Neural cell (in vitro differentiated cells): ENCODE measurements around the gene TRIM29. TPM values are rescaled to one million over a fixed set of nuclear protein-coding genes. Genes with fewer than 3 reads are reported as not detected.

Experiments used
- H2AFZ ChIP-seq: fragments of 200-600, 300-800 bp; sonication (generic), shearing (Covaris generic); 2 replicates; pipeline ENCODE4 v1.6.0; 2014; ENCODE audit warnings: low read depth, mild to moderate bottlenecking, antibody characterized with exemption, low read length, moderate library complexity
- H3F3A ChIP-seq: fragments of 200-600 bp; shearing (Covaris generic); 2 replicates; pipeline ENCODE4 v1.6.1; 2016; ENCODE audit warnings: mild to moderate bottlenecking, moderate library complexity, mixed read lengths, antibody characterized with exemption, low read length; ENCODE audit not compliant: insufficient read depth, poor library complexity, severe bottlenecking
- H3K27ac ChIP-seq: fragments of 200-600, 300-800 bp; sonication (generic), shearing (Covaris generic); 2 replicates; pipeline ENCODE4 v1.5.1; 2014; ENCODE audit warnings: mild to moderate bottlenecking, low read length, moderate library complexity
- H3K27me3 ChIP-seq: fragments of 300-800, 200-600 bp; sonication (generic), shearing (Covaris generic); 2 replicates; pipeline ENCODE4 v1.6.0; 2014; ENCODE audit warnings: mild to moderate bottlenecking, low read depth, low read length, moderate library complexity; ENCODE audit not compliant: insufficient read depth
- H3K36me3 ChIP-seq: fragments of 300-800, 200-600 bp; sonication (generic), shearing (Covaris generic); 2 replicates; pipeline ENCODE4 v1.5.1; 2014; ENCODE audit warnings: mild to moderate bottlenecking, antibody characterized with exemption, low read length, moderate library complexity; ENCODE audit not compliant: insufficient read depth
- H3K4me2 ChIP-seq: fragments of 300-800, 200-600 bp; sonication (generic), shearing (Covaris generic); 2 replicates; pipeline ENCODE4 v1.6.0; 2014; ENCODE audit warnings: mild to moderate bottlenecking, low read length
- H3K4me3 ChIP-seq: fragments of 300-800, 200-600 bp; sonication (generic), shearing (Covaris generic); 2 replicates; pipeline ENCODE4 v1.5.1; 2014; ENCODE audit warnings: mild to moderate bottlenecking, low read length, moderate library complexity
- H3K79me2 ChIP-seq: fragments of 200-600 bp; shearing (Covaris generic); replicated peaks from 2 replicates; pipeline ENCODE4 v1.6.0; 2014; ENCODE audit warnings: mild to moderate bottlenecking, low read length, moderate library complexity; ENCODE audit not compliant: insufficient read depth
- H3K9ac ChIP-seq: fragments of 300-800, 200-600 bp; sonication (generic), shearing (Covaris generic); 2 replicates; pipeline ENCODE4 v1.6.1; 2016; ENCODE audit warnings: mild to moderate bottlenecking, low read length, mixed read lengths
- H3K9me2 ChIP-seq: fragments of 200-600 bp; shearing (Covaris generic); 2 replicates; pipeline ENCODE4 v1.6.1; 2016; ENCODE audit warnings: mild to moderate bottlenecking, low read length, mixed read lengths; ENCODE audit not compliant: insufficient read depth
- H3K9me3 ChIP-seq: fragments of 200-600, 300-800 bp; sonication (generic), shearing (Covaris generic); 2 replicates; pipeline ENCODE4 v1.6.1; 2016; ENCODE audit warnings: mild to moderate bottlenecking, mixed run types, low read length, moderate library complexity, mixed read lengths
- H4K20me1 ChIP-seq: fragments of 200-600 bp; shearing (Covaris generic); 2 replicates; pipeline ENCODE4 v1.6.1; 2016; ENCODE audit warnings: mild to moderate bottlenecking, mixed run types; ENCODE audit not compliant: insufficient read depth
- EP300 ChIP-seq: fragments of 450-650 bp; conservative IDR thresholded peaks from 2 replicates; pipeline ENCODE4 v1.6.1; 2014; ENCODE audit warnings: antibody characterized with exemption, mild to moderate bottlenecking, moderate library complexity; ENCODE audit not compliant: poor library complexity, severe bottlenecking
- EZH2 ChIP-seq: fragments of 200-600, 300-800 bp; shearing (Covaris generic), sonication (generic); IDR thresholded peaks from 2 replicates; pipeline ENCODE4 v1.6.1; 2014; ENCODE audit warnings: antibody characterized with exemption, low read length, borderline replicate concordance, mild to moderate bottlenecking; ENCODE audit not compliant: insufficient read depth, poor library complexity, severe bottlenecking
- MXI1 ChIP-seq: fragments of 450-650 bp; conservative IDR thresholded peaks from 2 replicates; pipeline ENCODE4 v1.6.1; 2014; ENCODE audit warnings: antibody characterized with exemption, mild to moderate bottlenecking; ENCODE audit not compliant: poor library complexity, severe bottlenecking
- POLR2AphosphoS5 ChIP-seq: IDR thresholded peaks from 2 replicates; pipeline ENCODE4 v1.6.1; 2012
- RAD21 ChIP-seq: fragments of 450-650 bp; conservative IDR thresholded peaks from 2 replicates; pipeline ENCODE4 v1.6.1; 2014; ENCODE audit warnings: antibody characterized with exemption, mild to moderate bottlenecking, moderate library complexity
- SMC3 ChIP-seq: fragments of 450-650 bp; conservative IDR thresholded peaks from 2 replicates; pipeline ENCODE4 v1.6.1; 2014; ENCODE audit warnings: antibody characterized with exemption, mild to moderate bottlenecking, moderate library complexity; ENCODE audit not compliant: poor library complexity
- TAF1 ChIP-seq: IDR thresholded peaks from 2 replicates; pipeline ENCODE4 v1.6.1; 2012; ENCODE audit warnings: low read depth
- polyA plus RNA-seq: library from polyadenylated mRNA; depleted of rRNA; stranded (reverse); fragments of >200 nt; gene quantifications from 2 replicates; pipeline ENCODE4 v1.2.3, GENCODE V29; 2014
- TF ChIP-seq, protein P1 (sequence below): IDR thresholded peaks from 2 replicates; pipeline ENCODE4 v1.6.1; 2012; ENCODE audit warnings: borderline replicate concordance
- TF ChIP-seq, protein P2 (sequence below): fragments of 450-650 bp; IDR thresholded peaks from 2 replicates; pipeline ENCODE4 v1.5.1; 2014; ENCODE audit warnings: antibody characterized with exemption, mild to moderate bottlenecking, moderate library complexity; ENCODE audit not compliant: poor library complexity, severe bottlenecking

Gene TRIM29
- polyA plus RNA-seq, 1 donor from 2014 or later, result 0.82 TPM

DNA sequence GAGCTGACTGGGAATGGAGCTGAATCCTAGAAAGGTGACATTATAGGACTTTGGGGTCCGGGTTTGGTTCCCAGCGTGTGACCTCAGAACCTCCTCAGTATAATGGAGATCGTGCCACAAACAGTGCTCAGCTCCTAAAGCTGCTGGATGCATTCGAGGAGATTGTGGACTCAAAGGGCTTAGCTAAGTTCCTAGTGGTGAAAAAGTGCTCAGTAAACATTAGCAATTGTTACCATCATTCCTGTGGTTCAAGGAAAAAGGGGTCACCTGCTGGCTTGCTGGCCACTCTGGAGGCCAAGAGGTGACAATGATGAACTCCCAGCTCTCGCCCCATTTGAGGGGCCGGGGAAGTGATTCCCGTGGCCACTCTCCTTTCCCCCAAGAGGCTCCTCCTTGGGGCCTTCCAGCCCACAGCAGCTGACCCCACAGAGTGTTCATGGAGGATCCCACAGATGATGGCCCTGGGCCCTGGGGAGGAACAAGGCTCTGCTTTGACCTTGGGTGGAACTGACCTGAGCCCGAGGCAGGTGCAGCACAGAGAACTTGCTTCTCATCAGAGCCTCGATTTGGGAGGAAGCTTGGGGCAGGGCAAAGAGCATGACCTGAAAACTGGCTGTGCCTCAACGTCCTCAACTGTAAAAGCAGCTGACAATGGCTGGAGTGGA lies 40.1 kb downstream of the TRIM29 start:
- H3K27me3 ChIP-seq, result no peaks in the 10 kb centered on the region
- no peaks in the 10 kb centered on the region for H3K79me2 ChIP-seq
- H3K9me2 ChIP-seq, result no peaks in the 10 kb centered on the region
- no peak overlapping the region for H3K4me3 ChIP-seq
- no peak overlapping the region for H3K9ac ChIP-seq
- no peak for TF ChIP-seq TAF1
- no peak for TF ChIP-seq RAD21
- TF ChIP-seq EZH2, result no peak
- TF ChIP-seq SMC3, result no peak
- no peak for TF ChIP-seq POLR2AphosphoS5
- TF ChIP-seq MXI1, result no peak
- TF ChIP-seq, protein P1, sequence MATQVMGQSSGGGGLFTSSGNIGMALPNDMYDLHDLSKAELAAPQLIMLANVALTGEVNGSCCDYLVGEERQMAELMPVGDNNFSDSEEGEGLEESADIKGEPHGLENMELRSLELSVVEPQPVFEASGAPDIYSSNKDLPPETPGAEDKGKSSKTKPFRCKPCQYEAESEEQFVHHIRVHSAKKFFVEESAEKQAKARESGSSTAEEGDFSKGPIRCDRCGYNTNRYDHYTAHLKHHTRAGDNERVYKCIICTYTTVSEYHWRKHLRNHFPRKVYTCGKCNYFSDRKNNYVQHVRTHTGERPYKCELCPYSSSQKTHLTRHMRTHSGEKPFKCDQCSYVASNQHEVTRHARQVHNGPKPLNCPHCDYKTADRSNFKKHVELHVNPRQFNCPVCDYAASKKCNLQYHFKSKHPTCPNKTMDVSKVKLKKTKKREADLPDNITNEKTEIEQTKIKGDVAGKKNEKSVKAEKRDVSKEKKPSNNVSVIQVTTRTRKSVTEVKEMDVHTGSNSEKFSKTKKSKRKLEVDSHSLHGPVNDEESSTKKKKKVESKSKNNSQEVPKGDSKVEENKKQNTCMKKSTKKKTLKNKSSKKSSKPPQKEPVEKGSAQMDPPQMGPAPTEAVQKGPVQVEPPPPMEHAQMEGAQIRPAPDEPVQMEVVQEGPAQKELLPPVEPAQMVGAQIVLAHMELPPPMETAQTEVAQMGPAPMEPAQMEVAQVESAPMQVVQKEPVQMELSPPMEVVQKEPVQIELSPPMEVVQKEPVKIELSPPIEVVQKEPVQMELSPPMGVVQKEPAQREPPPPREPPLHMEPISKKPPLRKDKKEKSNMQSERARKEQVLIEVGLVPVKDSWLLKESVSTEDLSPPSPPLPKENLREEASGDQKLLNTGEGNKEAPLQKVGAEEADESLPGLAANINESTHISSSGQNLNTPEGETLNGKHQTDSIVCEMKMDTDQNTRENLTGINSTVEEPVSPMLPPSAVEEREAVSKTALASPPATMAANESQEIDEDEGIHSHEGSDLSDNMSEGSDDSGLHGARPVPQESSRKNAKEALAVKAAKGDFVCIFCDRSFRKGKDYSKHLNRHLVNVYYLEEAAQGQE, result no peak
- TF ChIP-seq, protein P2, sequence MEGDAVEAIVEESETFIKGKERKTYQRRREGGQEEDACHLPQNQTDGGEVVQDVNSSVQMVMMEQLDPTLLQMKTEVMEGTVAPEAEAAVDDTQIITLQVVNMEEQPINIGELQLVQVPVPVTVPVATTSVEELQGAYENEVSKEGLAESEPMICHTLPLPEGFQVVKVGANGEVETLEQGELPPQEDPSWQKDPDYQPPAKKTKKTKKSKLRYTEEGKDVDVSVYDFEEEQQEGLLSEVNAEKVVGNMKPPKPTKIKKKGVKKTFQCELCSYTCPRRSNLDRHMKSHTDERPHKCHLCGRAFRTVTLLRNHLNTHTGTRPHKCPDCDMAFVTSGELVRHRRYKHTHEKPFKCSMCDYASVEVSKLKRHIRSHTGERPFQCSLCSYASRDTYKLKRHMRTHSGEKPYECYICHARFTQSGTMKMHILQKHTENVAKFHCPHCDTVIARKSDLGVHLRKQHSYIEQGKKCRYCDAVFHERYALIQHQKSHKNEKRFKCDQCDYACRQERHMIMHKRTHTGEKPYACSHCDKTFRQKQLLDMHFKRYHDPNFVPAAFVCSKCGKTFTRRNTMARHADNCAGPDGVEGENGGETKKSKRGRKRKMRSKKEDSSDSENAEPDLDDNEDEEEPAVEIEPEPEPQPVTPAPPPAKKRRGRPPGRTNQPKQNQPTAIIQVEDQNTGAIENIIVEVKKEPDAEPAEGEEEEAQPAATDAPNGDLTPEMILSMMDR, result no peak
- TF ChIP-seq EP300, result no peak
- H3F3A ChIP-seq, result no peaks in the 10 kb centered on the region
- no peaks in the 10 kb centered on the region for H4K20me1 ChIP-seq
- H3K36me3 ChIP-seq, result no peaks in the 10 kb centered on the region
- no peaks in the 10 kb centered on the region for H3K9me3 ChIP-seq
- no peak overlapping the region for H2AFZ ChIP-seq
- H3K4me2 ChIP-seq, result no peak overlapping the region
- no peak overlapping the region for H3K27ac ChIP-seq

DNA sequence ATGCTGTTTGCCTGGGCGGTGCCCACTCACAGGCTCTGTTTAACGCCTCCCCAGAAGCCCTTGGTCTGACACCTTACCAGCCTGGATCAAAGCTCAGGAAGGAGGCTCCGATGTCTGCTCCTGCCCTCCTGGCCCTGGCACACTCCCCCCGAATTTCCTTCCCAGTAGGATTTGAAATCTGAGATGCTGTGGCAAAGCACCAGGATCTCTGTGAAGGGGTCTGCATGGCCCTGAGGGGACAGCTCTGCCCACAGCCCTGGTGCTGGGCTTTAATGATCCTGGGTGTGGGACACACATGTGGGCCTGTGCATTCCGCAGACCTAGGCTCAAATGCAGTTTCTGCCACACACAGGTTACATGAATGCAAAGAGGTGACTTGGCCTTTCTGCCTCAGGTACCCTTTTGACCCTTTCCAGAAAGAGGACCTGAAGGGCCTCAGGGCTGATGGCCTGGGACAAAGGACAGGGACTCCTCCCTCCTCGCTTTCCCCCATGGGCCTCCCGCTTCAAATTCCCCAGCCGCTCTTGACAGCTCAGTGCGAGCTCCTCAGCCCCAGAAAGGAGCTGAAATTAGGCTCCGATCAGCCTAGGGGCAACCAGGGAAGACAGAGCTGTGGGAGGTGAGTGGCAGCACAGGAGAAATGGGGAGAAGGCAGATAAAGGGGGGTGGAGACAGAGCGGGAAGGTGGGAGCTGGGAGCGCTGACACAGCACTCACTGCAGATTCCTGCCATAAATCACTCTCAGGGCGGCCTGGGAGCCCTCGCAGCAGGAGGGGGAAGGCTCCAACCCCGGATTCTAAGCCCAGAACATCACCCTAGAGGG lies 41.3 kb downstream of the TRIM29 start:
- Histone ChIP-seq H3F3A (no peaks in the 10 kb centered on the region), H3K9ac (peak overlapping the region; percentile 48), H3K36me3 (no peaks in the 10 kb centered on the region), H3K27me3 (no peaks in the 10 kb centered on the region), H3K79me2 (no peaks in the 10 kb centered on the region), H4K20me1 (no peaks in the 10 kb centered on the region), H2AFZ (no peak overlapping the region), H3K27ac (peak overlapping the region; percentile 60), H3K4me2 (peak overlapping the region; percentile 19), H3K4me3 (peak overlapping the region; percentile 44), H3K9me3 (no peaks in the 10 kb centered on the region), H3K9me2 (no peaks in the 10 kb centered on the region)
- TF ChIP-seq MXI1 (peak; percentile 28), SMC3 (no peak)
